GM10248 (cell line): ENCODE data around the gene ENPP6.

ENCODE experiments used
- CTCF ChIA-PET: fragments of 300-600 bp; sonication (Branson Sonifier 250); formaldehyde crosslinking; extraction: SDS; loops from one replicate; lab custom pipeline; 2021; ENCODE audit warnings: antibody characterized with exemption; lab: Yijun Ruan, JAX
- POLR2A ChIA-PET: fragments of 350-650 bp; sonication (Branson Sonifier 250); formaldehyde crosslinking; extraction: SDS; loops from one replicate; lab custom pipeline; 2020; ENCODE audit warnings: antibody characterized with exemption; lab: Yijun Ruan, JAX
- DNase-seq: peaks from one replicate; pipeline ENCODE4 v3.0.0; 2012; ENCODE audit errors: extremely low spot score
- CTCF ChIP-seq: IDR thresholded peaks from 2 replicates; pipeline ENCODE4 v1.5.1; 2012; ENCODE audit warnings: mild to moderate bottlenecking, low read depth; ENCODE audit errors: extremely low read depth, missing control alignments, control extremely low read depth

The ENPP6 gene

GRCh38 chr4:184096561-184097240 is 121.0 kb downstream of the ENPP6 start:
- POLR2A ChIA-PET: interaction anchor here (0.6 kb wide), 1 partner anchor 102 kb away, joined by 3 read pairs; no protein-coding TSS in a partner anchor
- no peak for TF ChIP-seq CTCF
- DNase-seq: no peak
- CTCF ChIA-PET: interaction anchor here (1.0 to 1.5 kb wide), 2 partner anchors 8 to 9 kb away, joined by 3 to 8 read pairs; no protein-coding TSS in a partner anchor

GRCh38 chr4:184094532-184095159 is 123.0 kb downstream of the ENPP6 start:
- POLR2A ChIA-PET: no interaction called here
- no peak for DNase-seq
- no peak for TF ChIP-seq CTCF
- CTCF ChIA-PET: interaction anchor here (1.4 kb wide), 1 partner anchor 11 kb away, joined by 4 read pairs; no protein-coding TSS in a partner anchor

GRCh38 chr4:184091986-184092385 is 125.7 kb downstream of the ENPP6 start:
- POLR2A ChIA-PET: no interaction called here
- no peak for TF ChIP-seq CTCF
- no peak for DNase-seq
- CTCF ChIA-PET: no interaction called here

- ChIA-PET CTCF (interaction anchor here (1.0 kb wide), 1 partner anchor 14 kb away, joined by 4 read pairs; no protein-coding TSS in a partner anchor), POLR2A (no interaction called here)
- no peak for DNase-seq
- TF ChIP-seq CTCF: no peak
These were observed 127.1 kb downstream of the ENPP6 start for GRCh38 chr4:184090571-184090970.

GRCh38 chr4:184080674-184081073 is 137.0 kb downstream of the ENPP6 start:
- TF ChIP-seq CTCF: no peak
- ChIA-PET POLR2A (no interaction called here), CTCF (no interaction called here)
- no peak for DNase-seq

GRCh38 chr4:184074677-184075388 is 142.8 kb downstream of the ENPP6 start:
- POLR2A ChIA-PET: no interaction called here
- CTCF ChIA-PET: interaction anchor here (0.8 kb wide), 1 partner anchor 14 kb away, joined by 3 read pairs; no protein-coding TSS in a partner anchor
- DNase-seq: no peak
- no peak for TF ChIP-seq CTCF
